GM12878 (cell line): Measurements from ENCODE around the gene GBA3. TPM values are rescaled to one million over a fixed set of nuclear protein-coding genes. Genes with fewer than 3 reads are reported as not detected.

Source experiments
- ATF2 ChIP-seq: IDR thresholded peaks from 2 replicates; pipeline ENCODE4 v1.6.1; 2012; ENCODE audit warnings: low read length, inconsistent platforms
- BCL11A ChIP-seq: IDR thresholded peaks from 2 replicates; pipeline ENCODE4 v1.6.1; 2011; ENCODE audit warnings: low read depth, low read length
- CEBPB ChIP-seq, 2 experiments: fragments of 150-350 bp in 1 of 2; IDR thresholded peaks; 2 replicates each; pipeline ENCODE4 v1.6.1; 2012 to 2014; ENCODE audit warnings: low read depth in 2 of 2, low read length in 2 of 2, borderline replicate concordance in 1 of 2, inconsistent platforms in 1 of 2
- CHD4 ChIP-seq: fragments of 200-600 bp; sonication (generic); IDR thresholded peaks from 2 replicates; pipeline ENCODE4 v1.6.1; 2016; ENCODE audit warnings: mild to moderate bottlenecking
- E4F1 ChIP-seq: fragments of 450-650 bp; IDR thresholded peaks from 2 replicates; pipeline ENCODE4 v1.6.1; 2018; ENCODE audit warnings: borderline replicate concordance, mild to moderate bottlenecking; ENCODE audit not compliant: partially characterized antibody
- EGR1 ChIP-seq, 2 experiments: IDR thresholded peaks; 1 replicate in 1 of 2; 2 replicates in 1 of 2; pipeline ENCODE4 v1.6.1; 2011 to 2012; ENCODE audit warnings: low read depth in 2 of 2, low read length in 2 of 2, borderline replicate concordance in 1 of 2, mild to moderate bottlenecking in 1 of 2, moderate library complexity in 1 of 2
- ESRRA ChIP-seq: IDR thresholded peaks from 2 replicates; pipeline ENCODE4 v1.6.1; 2012; ENCODE audit warnings: mild to moderate bottlenecking, low read length, improper control_type of control experiment
- GATAD2B ChIP-seq: fragments of 450-650 bp; conservative IDR thresholded peaks from 2 replicates; pipeline ENCODE4 v1.6.1; 2017; ENCODE audit warnings: low read depth, mild to moderate bottlenecking, moderate library complexity
- HDGF ChIP-seq: fragments of 450-650 bp; IDR thresholded peaks from 2 replicates; pipeline ENCODE4 v1.6.1; 2016; ENCODE audit warnings: antibody characterized with exemption
- HSF1 ChIP-seq: fragments of 150-350 bp; IDR thresholded peaks from 2 replicates; pipeline ENCODE4 v1.6.1; 2014; ENCODE audit warnings: mild to moderate bottlenecking, low read depth, low read length
- IKZF2 ChIP-seq, 2 experiments: fragments of 450-650 bp; IDR thresholded peaks; 2 replicates each; pipeline ENCODE4 v1.6.1; 2017; ENCODE audit warnings: mild to moderate bottlenecking in 2 of 2, moderate library complexity in 2 of 2
- IRF4 ChIP-seq: IDR thresholded peaks from 2 replicates; pipeline ENCODE4 v1.6.1; 2011; ENCODE audit warnings: low read depth, low read length
- MYC ChIP-seq: IDR thresholded peaks from 2 replicates; pipeline ENCODE4 v1.6.1; 2011; ENCODE audit warnings: mild to moderate bottlenecking, low read length, moderate library complexity, inconsistent platforms; ENCODE audit not compliant: insufficient read depth, insufficient replicate concordance, insufficient read length, severe bottlenecking
- NBN ChIP-seq: fragments of 450-650 bp; IDR thresholded peaks from 2 replicates; pipeline ENCODE4 v1.6.1; 2016
- NFIC ChIP-seq: IDR thresholded peaks from 2 replicates; pipeline ENCODE4 v1.6.1; 2012; ENCODE audit warnings: low read depth, mild to moderate bottlenecking, inconsistent platforms, low read length, moderate library complexity
- NRF1 ChIP-seq: conservative IDR thresholded peaks from 2 replicates; pipeline ENCODE4 v1.6.1; 2011; ENCODE audit warnings: mild to moderate bottlenecking, low read depth, low read length, improper control_type of control experiment
- POLR2A ChIP-seq: IDR thresholded peaks from 2 replicates; pipeline ENCODE4 v1.6.1; 2011; ENCODE audit warnings: low read depth, mild to moderate bottlenecking, low read length
- RAD21 ChIP-seq: IDR thresholded peaks from 2 replicates; pipeline ENCODE4 v1.6.1; 2011; ENCODE audit warnings: mild to moderate bottlenecking, low read depth, low read length, moderate library complexity; ENCODE audit not compliant: insufficient read depth
- RCOR1 ChIP-seq: conservative IDR thresholded peaks from 2 replicates; pipeline ENCODE4 v1.6.1; 2012; ENCODE audit warnings: low read depth, low read length, improper control_type of control experiment
- RELA ChIP-seq: fragments of 450-650 bp; IDR thresholded peaks from 2 replicates; pipeline ENCODE4 v1.8.0; 2014; ENCODE audit warnings: borderline replicate concordance; ENCODE audit not compliant: partially characterized antibody
- SMC3 ChIP-seq: IDR thresholded peaks from 2 replicates; pipeline ENCODE4 v1.6.1; 2011; ENCODE audit warnings: low read length, improper control_type of control experiment, borderline replicate concordance
- SREBF2 ChIP-seq: IDR thresholded peaks from 2 replicates; pipeline ENCODE4 v1.6.1; 2012; ENCODE audit warnings: mild to moderate bottlenecking, low read length
- YY1 ChIP-seq: IDR thresholded peaks from 2 replicates; pipeline ENCODE4 v1.6.1; 2011; ENCODE audit warnings: low read depth, mild to moderate bottlenecking, low read length
- ZNF217 ChIP-seq: fragments of 450-650 bp; IDR thresholded peaks from 2 replicates; pipeline ENCODE4 v1.6.1; 2017; ENCODE audit warnings: antibody characterized with exemption, mild to moderate bottlenecking
- polyA plus RNA-seq, 11 experiments: library from polyadenylated mRNA; depleted of rRNA in 4 of 11; unstranded in 6 of 11; stranded (reverse) in 5 of 11; fragments of >200 nt; fragmentation: Nextera tagmentation in 4 of 11; fragmentation: Illumina TruSeq in 1 of 11; extraction: Ambion mirVana in 4 of 11; extraction: Trizol in 1 of 11; gene quantifications; 1 replicate in 1 of 11; 2 replicates in 10 of 11; pipeline versions ENCODE4 v1.2.1 to v1.2.3, GENCODE V29; 2011 to 2016; ENCODE audit warnings: inconsistent platforms in 2 of 11, missing spikeins in 2 of 11, low read depth in 1 of 11
- total RNA-seq, 4 experiments: library from RNA; depleted of rRNA in 3 of 4; stranded (reverse); fragments of >200 nt in 3 of 4; fragmentation: Illumina TruSeq in 1 of 4; extraction: Trizol in 1 of 4; gene quantifications; 2 replicates each; pipeline versions ENCODE4 v1.2.1 to v1.2.3, GENCODE V29; 2013 to 2021
- TF ChIP-seq, protein P1 (sequence below): IDR thresholded peaks from 2 replicates; pipeline ENCODE4 v1.6.1; 2012; ENCODE audit warnings: mild to moderate bottlenecking, low read depth, low read length

The GBA3 gene
- total and polyA plus RNA-seq, 10 of the 15 experiments (the other 5 are each of a cell fraction or from before 2014, with no cell fraction given) = 0.10 to 7.2 (median 0.27) TPM

DNA sequence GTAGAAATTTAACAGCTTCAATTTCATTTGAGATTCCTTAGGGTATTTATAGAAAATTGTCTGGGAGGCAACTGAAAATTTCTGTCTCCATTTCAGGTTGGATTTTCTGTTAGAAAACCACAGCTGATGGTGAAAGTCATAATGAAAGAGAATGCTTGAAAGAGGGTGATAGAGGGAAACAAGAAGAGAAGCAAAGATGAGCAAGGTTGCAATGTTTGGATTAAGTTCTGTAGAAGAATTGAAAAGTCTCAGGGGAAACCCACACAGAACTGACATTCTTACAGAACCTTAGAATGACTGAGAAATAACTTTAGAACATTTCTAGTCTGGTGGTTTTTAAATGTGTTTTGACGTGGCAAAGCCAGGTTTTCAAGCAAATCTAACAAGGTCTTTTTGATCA is 14.7 kb downstream of the GBA3 start (continued):
- peak; percentile 44 to 69; a peak in 3 of 4 replicates for TF ChIP-seq IKZF2 (IDR thresholded peaks at IDR 0.05)
- no peak for TF ChIP-seq MYC
- TF ChIP-seq RCOR1 = no peak
- no peak for TF ChIP-seq ATF2
- TF ChIP-seq SMC3 = no peak
- TF ChIP-seq, protein P1, sequence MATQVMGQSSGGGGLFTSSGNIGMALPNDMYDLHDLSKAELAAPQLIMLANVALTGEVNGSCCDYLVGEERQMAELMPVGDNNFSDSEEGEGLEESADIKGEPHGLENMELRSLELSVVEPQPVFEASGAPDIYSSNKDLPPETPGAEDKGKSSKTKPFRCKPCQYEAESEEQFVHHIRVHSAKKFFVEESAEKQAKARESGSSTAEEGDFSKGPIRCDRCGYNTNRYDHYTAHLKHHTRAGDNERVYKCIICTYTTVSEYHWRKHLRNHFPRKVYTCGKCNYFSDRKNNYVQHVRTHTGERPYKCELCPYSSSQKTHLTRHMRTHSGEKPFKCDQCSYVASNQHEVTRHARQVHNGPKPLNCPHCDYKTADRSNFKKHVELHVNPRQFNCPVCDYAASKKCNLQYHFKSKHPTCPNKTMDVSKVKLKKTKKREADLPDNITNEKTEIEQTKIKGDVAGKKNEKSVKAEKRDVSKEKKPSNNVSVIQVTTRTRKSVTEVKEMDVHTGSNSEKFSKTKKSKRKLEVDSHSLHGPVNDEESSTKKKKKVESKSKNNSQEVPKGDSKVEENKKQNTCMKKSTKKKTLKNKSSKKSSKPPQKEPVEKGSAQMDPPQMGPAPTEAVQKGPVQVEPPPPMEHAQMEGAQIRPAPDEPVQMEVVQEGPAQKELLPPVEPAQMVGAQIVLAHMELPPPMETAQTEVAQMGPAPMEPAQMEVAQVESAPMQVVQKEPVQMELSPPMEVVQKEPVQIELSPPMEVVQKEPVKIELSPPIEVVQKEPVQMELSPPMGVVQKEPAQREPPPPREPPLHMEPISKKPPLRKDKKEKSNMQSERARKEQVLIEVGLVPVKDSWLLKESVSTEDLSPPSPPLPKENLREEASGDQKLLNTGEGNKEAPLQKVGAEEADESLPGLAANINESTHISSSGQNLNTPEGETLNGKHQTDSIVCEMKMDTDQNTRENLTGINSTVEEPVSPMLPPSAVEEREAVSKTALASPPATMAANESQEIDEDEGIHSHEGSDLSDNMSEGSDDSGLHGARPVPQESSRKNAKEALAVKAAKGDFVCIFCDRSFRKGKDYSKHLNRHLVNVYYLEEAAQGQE = no peak
- TF ChIP-seq ZNF217 = peak; percentile 94
- no peak for TF ChIP-seq HDGF
- no peak for TF ChIP-seq HSF1
- TF ChIP-seq EGR1 (IDR thresholded peaks at IDR 0.05; ENCODE audit: borderline replicate concordance in 1 of 2, low read depth in 2 of 2, low read length in 2 of 2) = no peak
- TF ChIP-seq E4F1 = no peak
- TF ChIP-seq CHD4 = no peak
- no peak for TF ChIP-seq CEBPB (IDR thresholded peaks at IDR 0.05; ENCODE audit: borderline replicate concordance in 1 of 2, low read depth in 2 of 2, low read length in 2 of 2)
- no peak for TF ChIP-seq NFIC
- TF ChIP-seq RAD21 = no peak
- no peak for TF ChIP-seq IRF4
- TF ChIP-seq GATAD2B = peak; percentile 34; the same call in 1 of the 2 replicates
- no peak for TF ChIP-seq BCL11A
- no peak for TF ChIP-seq POLR2A
- no peak for TF ChIP-seq ESRRA
- no peak for TF ChIP-seq SREBF2
- TF ChIP-seq YY1 = no peak
- TF ChIP-seq NBN = no peak
- TF ChIP-seq RELA = no peak
- no peak for TF ChIP-seq NRF1
